Ovary (tissue), 1 donor: Measurements from ENCODE around the gene SLC50A1.

ENCODE experiments used
- EP300 ChIP-seq: sonication (generic); formaldehyde crosslinking; IDR thresholded peaks from one replicate; pipeline ENCODE4 v1.6.1; 2017; ENCODE audit warnings: antibody characterized with exemption
- POLR2A ChIP-seq: fragments of 450-650 bp; IDR thresholded peaks from one replicate; pipeline ENCODE4 v1.6.1; 2017; ENCODE audit warnings: antibody characterized with exemption, mild to moderate bottlenecking, moderate library complexity

DNA sequence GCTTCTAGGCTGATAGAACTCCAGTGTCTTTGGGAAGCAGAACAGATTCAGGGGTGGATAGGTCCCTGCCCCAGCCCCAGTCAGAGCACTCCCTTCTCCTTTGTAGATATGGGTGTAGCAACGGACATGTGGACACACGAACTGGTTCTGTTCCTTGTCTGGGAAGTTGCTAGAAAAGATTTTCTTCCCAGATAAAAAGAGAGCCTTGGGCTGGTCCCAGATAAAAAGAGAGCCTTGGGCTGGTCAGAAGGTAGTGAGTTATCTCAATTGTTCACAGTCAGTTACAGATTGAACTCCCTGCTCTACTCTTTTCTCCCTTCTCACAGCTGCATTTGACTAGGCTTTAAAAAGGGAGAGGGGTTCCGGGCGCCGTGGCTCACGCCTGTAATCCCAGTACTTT, 15.4 kb upstream of the SLC50A1 start:
- TF ChIP-seq EP300 (no peak), POLR2A (no peak)
